Measurements from ENCODE around the gene HSF2BP.

HSF2BP gene

DNA sequence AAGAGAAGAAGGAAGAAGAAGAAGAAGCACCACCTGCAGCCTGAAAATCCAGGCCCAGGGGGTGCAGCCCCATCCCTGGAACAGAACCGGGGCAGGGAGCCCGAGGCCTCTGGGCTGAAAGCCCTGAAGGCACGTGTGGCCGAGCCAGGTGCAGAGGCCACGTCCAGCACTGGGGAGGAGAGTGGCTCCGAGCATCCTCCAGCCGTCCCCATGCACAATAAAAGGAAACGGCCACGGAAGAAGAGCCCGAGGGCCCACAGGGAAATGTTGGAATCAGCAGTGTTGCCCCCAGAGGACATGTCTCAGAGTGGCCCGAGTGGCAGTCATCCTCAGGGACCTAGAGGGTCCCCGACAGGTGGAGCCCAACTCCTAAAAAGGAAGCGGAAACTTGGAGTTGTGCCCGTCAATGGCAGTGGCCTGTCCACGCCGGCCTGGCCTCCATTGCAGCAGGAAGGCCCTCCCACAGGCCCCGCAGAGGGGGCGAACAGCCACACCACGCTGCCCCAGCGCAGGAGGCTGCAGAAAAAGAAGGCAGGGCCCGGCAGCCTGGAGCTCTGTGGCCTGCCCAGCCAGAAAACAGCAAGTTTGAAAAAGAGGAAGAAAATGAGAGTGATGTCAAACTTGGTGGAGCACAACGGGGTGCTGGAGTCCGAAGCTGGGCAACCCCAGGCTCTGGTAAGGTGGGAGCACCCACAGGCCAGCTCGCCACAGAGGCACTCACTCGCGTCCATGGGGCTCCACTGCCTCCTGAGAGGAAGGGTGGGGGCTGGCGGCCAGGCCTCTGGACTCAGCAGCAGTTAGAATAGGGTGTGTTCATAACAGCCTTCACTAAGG, 28.5 kb upstream of the HSF2BP start:
- TF ChIP-seq EGR1 (IDR thresholded peaks at IDR 0.05): no peak
- TF ChIP-seq ZBTB7A (IDR thresholded peaks at IDR 0.05; ENCODE audit: low read depth): no peak
- TF ChIP-seq, protein P1, sequence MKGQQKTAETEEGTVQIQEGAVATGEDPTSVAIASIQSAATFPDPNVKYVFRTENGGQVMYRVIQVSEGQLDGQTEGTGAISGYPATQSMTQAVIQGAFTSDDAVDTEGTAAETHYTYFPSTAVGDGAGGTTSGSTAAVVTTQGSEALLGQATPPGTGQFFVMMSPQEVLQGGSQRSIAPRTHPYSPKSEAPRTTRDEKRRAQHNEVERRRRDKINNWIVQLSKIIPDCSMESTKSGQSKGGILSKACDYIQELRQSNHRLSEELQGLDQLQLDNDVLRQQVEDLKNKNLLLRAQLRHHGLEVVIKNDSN (IDR thresholded peaks at IDR 0.05): no peak
- no peak for TF ChIP-seq TEAD4 (IDR thresholded peaks at IDR 0.05)
- TF ChIP-seq, protein P2, sequence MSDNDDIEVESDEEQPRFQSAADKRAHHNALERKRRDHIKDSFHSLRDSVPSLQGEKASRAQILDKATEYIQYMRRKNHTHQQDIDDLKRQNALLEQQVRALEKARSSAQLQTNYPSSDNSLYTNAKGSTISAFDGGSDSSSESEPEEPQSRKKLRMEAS (IDR thresholded peaks at IDR 0.05): no peak
- no peak for TF ChIP-seq YY1 (IDR thresholded peaks at IDR 0.05; ENCODE audit: low read depth)
- no peak for TF ChIP-seq RAD21 (IDR thresholded peaks at IDR 0.05; ENCODE audit: low read depth)
- no peak for TF ChIP-seq TCF12 (IDR thresholded peaks at IDR 0.05; ENCODE audit: low read depth)
- TF ChIP-seq TAF1 (IDR thresholded peaks at IDR 0.05; ENCODE audit: low read depth): no peak
- no peak for TF ChIP-seq NFIC (IDR thresholded peaks at IDR 0.05)
- TF ChIP-seq CEBPB (IDR thresholded peaks at IDR 0.05): no peak
- TF ChIP-seq FOXM1 (IDR thresholded peaks at IDR 0.05; ENCODE audit: borderline replicate concordance, low read depth): no peak
- TF ChIP-seq, protein P3, sequence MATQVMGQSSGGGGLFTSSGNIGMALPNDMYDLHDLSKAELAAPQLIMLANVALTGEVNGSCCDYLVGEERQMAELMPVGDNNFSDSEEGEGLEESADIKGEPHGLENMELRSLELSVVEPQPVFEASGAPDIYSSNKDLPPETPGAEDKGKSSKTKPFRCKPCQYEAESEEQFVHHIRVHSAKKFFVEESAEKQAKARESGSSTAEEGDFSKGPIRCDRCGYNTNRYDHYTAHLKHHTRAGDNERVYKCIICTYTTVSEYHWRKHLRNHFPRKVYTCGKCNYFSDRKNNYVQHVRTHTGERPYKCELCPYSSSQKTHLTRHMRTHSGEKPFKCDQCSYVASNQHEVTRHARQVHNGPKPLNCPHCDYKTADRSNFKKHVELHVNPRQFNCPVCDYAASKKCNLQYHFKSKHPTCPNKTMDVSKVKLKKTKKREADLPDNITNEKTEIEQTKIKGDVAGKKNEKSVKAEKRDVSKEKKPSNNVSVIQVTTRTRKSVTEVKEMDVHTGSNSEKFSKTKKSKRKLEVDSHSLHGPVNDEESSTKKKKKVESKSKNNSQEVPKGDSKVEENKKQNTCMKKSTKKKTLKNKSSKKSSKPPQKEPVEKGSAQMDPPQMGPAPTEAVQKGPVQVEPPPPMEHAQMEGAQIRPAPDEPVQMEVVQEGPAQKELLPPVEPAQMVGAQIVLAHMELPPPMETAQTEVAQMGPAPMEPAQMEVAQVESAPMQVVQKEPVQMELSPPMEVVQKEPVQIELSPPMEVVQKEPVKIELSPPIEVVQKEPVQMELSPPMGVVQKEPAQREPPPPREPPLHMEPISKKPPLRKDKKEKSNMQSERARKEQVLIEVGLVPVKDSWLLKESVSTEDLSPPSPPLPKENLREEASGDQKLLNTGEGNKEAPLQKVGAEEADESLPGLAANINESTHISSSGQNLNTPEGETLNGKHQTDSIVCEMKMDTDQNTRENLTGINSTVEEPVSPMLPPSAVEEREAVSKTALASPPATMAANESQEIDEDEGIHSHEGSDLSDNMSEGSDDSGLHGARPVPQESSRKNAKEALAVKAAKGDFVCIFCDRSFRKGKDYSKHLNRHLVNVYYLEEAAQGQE (IDR thresholded peaks at IDR 0.05; ENCODE audit: low read depth): no peak
- no peak for TF ChIP-seq EP300 (IDR thresholded peaks at IDR 0.05; ENCODE audit: borderline replicate concordance)
- TF ChIP-seq CREB1 (IDR thresholded peaks at IDR 0.05; ENCODE audit: low read depth): no peak

DNA sequence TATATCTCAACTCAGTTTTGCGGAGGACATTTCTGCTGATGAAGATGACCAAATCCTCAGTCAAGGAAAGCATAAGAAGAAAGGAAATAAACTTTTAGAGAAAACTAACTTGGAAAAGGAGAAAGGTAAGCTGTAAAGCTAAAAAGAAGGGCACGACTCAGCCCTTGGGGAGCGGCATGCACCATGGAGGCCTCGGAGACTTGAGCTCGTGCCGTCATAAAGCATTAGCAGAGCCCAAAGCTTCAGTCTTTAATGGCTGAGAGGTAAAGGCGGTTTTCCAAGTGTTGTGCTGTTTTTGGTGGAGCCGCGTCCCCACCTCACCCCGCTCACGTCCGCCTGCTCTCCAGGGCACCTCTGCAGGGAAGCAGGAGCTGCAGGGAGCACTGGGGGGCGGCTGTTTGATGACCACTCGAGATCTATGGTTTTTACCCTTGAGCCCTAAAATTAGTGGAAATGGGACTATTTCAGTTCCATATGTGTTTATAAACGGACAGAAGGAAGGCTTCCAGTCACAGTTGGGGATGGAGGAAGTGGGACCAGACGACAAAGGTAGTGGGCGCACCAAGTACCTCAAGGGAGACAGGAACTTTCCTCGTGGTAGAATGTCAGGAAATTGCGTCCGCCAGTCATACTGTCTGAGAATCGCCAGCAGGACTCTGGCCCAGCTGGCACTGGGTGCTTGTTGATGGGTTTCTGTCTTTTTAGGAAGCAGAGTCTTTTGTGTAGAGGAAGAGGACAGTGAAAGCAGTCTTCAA, 27.7 kb upstream of the HSF2BP start:
- TF ChIP-seq, protein P1 (IDR thresholded peaks at IDR 0.05): no peak
- TF ChIP-seq YY1 (IDR thresholded peaks at IDR 0.05; ENCODE audit: low read depth): no peak
- TF ChIP-seq FOXM1 (IDR thresholded peaks at IDR 0.05; ENCODE audit: borderline replicate concordance, low read depth): no peak
- no peak for TF ChIP-seq EGR1 (IDR thresholded peaks at IDR 0.05)

DNA sequence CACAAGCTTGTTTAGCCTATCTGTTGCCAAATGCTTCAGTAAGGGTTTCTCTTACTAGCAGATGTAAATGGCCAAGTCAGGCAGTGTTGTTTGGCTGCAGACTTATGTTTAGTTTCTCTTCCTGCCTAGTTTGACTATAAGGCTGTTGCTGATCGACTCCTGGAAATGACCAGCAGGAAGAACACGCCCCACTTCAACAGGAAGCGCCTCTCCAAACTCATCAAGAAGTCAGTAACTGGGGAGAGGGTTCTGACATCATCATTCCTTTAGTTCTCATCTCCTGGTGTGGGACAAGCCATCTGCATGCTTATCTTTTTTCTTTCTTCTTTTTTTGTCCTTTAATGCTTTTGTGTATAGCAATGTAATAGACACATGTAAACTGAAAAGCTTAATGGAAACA, 25.1 kb upstream of the HSF2BP start:
- TF ChIP-seq, protein P2 (IDR thresholded peaks at IDR 0.05): no peak
- no peak for TF ChIP-seq RAD21 (IDR thresholded peaks at IDR 0.05; ENCODE audit: low read depth)
- no peak for TF ChIP-seq CREB1 (IDR thresholded peaks at IDR 0.05; ENCODE audit: low read depth)
- TF ChIP-seq TCF12 (IDR thresholded peaks at IDR 0.05; ENCODE audit: low read depth): no peak
- TF ChIP-seq TEAD4 (IDR thresholded peaks at IDR 0.05): no peak
- TF ChIP-seq EP300 (IDR thresholded peaks at IDR 0.05; ENCODE audit: borderline replicate concordance): no peak
- no peak for TF ChIP-seq ZBTB7A (IDR thresholded peaks at IDR 0.05; ENCODE audit: low read depth)
- TF ChIP-seq EGR1 (IDR thresholded peaks at IDR 0.05): no peak
- no peak for TF ChIP-seq NFIC (IDR thresholded peaks at IDR 0.05)
- no peak for TF ChIP-seq FOXM1 (IDR thresholded peaks at IDR 0.05; ENCODE audit: borderline replicate concordance, low read depth)
- no peak for TF ChIP-seq CEBPB (IDR thresholded peaks at IDR 0.05)

GRCh38 chr21:43681650-43682049, 22.4 kb upstream of the HSF2BP start:
- no peak for TF ChIP-seq EP300 (IDR thresholded peaks at IDR 0.05; ENCODE audit: borderline replicate concordance)
- no peak for TF ChIP-seq FOXM1 (IDR thresholded peaks at IDR 0.05; ENCODE audit: borderline replicate concordance, low read depth)
- no peak for TF ChIP-seq TCF12 (IDR thresholded peaks at IDR 0.05; ENCODE audit: low read depth)
- no peak for TF ChIP-seq TAF1 (IDR thresholded peaks at IDR 0.05; ENCODE audit: low read depth)
- no peak for TF ChIP-seq ZBTB7A (IDR thresholded peaks at IDR 0.05; ENCODE audit: low read depth)
- TF ChIP-seq CREB1 (IDR thresholded peaks at IDR 0.05; ENCODE audit: low read depth): no peak
- no peak for TF ChIP-seq YY1 (IDR thresholded peaks at IDR 0.05; ENCODE audit: low read depth)
- TF ChIP-seq NFIC (IDR thresholded peaks at IDR 0.05): no peak
- no peak for TF ChIP-seq CEBPB (IDR thresholded peaks at IDR 0.05)
- TF ChIP-seq, protein P2 (IDR thresholded peaks at IDR 0.05): no peak
- TF ChIP-seq RAD21 (IDR thresholded peaks at IDR 0.05; ENCODE audit: low read depth): no peak
- TF ChIP-seq TEAD4 (IDR thresholded peaks at IDR 0.05): no peak
- TF ChIP-seq, protein P1 (IDR thresholded peaks at IDR 0.05): no peak
- TF ChIP-seq, protein P3 (IDR thresholded peaks at IDR 0.05; ENCODE audit: low read depth): no peak
- TF ChIP-seq EGR1 (IDR thresholded peaks at IDR 0.05): no peak

Measured in Ishikawa (cell line).